ENCODE measurements around the gene DGKB.

Gene DGKB

DNA sequence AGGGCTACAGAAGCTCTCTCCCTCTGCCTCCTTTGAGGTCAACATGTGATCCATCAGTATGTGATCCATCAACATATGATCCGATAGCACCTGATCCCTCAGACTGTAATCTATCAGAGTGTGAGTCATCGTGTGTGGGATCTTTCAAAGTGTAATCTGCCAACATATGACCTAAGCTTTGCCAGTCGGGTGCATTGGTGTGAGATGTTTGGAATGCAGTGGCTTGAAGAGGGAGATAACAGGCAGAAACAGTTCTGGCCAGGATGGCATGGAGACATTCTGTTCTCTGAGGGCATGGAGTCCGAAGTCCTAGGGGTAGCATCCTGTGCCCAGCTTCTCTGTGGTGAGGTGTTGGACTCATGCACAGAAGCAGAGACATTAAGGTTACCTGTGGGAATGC is 695.4 kb downstream of the DGKB start:
- no peak for DNase-seq (ENCODE audit: extremely low spot score)
- TF ChIP-seq, protein P1, sequence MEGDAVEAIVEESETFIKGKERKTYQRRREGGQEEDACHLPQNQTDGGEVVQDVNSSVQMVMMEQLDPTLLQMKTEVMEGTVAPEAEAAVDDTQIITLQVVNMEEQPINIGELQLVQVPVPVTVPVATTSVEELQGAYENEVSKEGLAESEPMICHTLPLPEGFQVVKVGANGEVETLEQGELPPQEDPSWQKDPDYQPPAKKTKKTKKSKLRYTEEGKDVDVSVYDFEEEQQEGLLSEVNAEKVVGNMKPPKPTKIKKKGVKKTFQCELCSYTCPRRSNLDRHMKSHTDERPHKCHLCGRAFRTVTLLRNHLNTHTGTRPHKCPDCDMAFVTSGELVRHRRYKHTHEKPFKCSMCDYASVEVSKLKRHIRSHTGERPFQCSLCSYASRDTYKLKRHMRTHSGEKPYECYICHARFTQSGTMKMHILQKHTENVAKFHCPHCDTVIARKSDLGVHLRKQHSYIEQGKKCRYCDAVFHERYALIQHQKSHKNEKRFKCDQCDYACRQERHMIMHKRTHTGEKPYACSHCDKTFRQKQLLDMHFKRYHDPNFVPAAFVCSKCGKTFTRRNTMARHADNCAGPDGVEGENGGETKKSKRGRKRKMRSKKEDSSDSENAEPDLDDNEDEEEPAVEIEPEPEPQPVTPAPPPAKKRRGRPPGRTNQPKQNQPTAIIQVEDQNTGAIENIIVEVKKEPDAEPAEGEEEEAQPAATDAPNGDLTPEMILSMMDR (IDR thresholded peaks at IDR 0.05; ENCODE audit: control extremely low read depth, extremely low read depth, low read depth, missing control alignments), result no peak
- ChIA-PET CTCF (interaction anchor here (1.1 kb wide), 1 partner anchor 8 kb away, joined by 3 read pairs; no protein-coding TSS in a partner anchor), POLR2A (no interaction called here)

DNA sequence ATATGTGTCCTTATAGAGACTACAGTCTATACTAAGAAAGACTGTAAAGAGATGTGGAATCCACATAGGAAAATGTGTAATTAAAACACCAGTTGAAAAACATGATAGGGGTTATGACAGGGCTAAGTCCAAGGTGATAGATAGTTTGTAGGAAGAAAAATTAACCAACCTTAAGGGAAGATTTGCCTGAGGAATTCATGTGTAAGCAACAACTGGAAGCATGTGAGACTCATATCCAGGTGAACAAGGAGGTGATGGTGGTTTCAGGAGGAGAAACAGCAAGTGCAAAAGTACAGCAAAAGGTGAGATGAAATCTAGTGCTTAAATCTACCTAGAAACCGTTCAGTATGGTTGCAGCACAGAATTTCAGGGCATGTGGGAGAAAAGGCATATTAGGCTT is 696.4 kb downstream of the DGKB start:
- ChIA-PET POLR2A (no interaction called here), CTCF (no interaction called here)
- TF ChIP-seq, protein P1 (IDR thresholded peaks at IDR 0.05; ENCODE audit: control extremely low read depth, extremely low read depth, low read depth, missing control alignments), result no peak
- no peak for DNase-seq (ENCODE audit: extremely low spot score)

- TF ChIP-seq, protein P1 (IDR thresholded peaks at IDR 0.05; ENCODE audit: control extremely low read depth, extremely low read depth, low read depth, missing control alignments), result no peak
- no peak for DNase-seq (ENCODE audit: extremely low spot score)
- ChIA-PET POLR2A (no interaction called here), CTCF (interaction anchor here (2.1 kb wide), 1 partner anchor 11 kb away, joined by 4 read pairs; no protein-coding TSS in a partner anchor)
Measured at GRCh38 chr7:14201353-14201752, 701.2 kb downstream of the DGKB start.

DNA sequence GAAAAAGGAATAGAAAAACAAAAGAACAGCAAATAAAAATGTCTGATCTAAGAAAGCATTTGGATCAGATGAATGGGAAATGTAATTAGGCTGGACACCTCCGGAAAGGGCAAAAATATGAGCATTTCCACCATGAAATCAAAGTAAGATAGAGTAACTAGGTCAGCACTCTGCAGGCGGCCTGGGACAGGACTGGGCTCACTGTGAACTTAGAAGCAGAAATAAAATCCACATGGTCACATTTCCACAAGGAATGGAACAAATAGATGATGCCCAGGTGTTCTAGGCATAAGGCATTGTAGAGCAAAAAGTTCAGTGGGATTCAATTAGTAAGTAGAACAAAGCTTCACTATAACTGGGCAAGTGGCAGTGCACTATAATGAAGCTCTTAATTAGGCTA is 703.2 kb downstream of the DGKB start:
- CTCF ChIA-PET, result interaction anchor here (1.0 to 2.1 kb wide), 2 partner anchors 8 to 9 kb away, joined by 3 to 4 read pairs; no protein-coding TSS in a partner anchor
- TF ChIP-seq, protein P1 (IDR thresholded peaks at IDR 0.05; ENCODE audit: control extremely low read depth, extremely low read depth, low read depth, missing control alignments), result no peak
- DNase-seq (ENCODE audit: extremely low spot score), result no peak
- POLR2A ChIA-PET, result no interaction called here

GRCh38 chr7:14197280-14197679 is 705.3 kb downstream of the DGKB start:
- CTCF ChIA-PET, result no interaction called here
- TF ChIP-seq, protein P1 (IDR thresholded peaks at IDR 0.05; ENCODE audit: control extremely low read depth, extremely low read depth, low read depth, missing control alignments), result no peak
- no peak for DNase-seq (ENCODE audit: extremely low spot score)
- POLR2A ChIA-PET, result no interaction called here

- DNase-seq (ENCODE audit: extremely low spot score), result no peak
- TF ChIP-seq, protein P1 (IDR thresholded peaks at IDR 0.05; ENCODE audit: control extremely low read depth, extremely low read depth, low read depth, missing control alignments), result no peak
- ChIA-PET CTCF (no interaction called here), POLR2A (no interaction called here)
Measured at GRCh38 chr7:14196555-14196954, 706.0 kb downstream of the DGKB start.

DNA sequence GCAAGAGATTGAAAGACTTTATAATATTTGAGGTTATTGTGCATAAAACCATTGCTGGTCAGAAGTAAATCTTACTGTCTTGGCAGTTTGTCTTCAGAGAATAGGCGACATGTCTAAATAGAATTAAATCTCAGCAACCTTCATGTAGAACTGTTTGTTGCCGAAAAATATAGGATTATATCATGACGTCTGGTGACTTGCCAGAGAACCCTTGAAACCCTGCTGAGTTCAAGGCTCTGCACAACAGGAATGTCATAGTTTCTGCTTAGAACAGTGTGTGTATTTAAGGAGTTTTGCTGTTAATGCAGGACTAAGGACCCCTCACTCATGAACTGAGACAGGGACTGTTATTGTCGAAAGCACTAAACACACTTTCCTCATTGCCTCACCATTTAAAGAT is 706.7 kb downstream of the DGKB start:
- no peak for DNase-seq (ENCODE audit: extremely low spot score)
- CTCF ChIA-PET, result no interaction called here
- POLR2A ChIA-PET, result no interaction called here
- TF ChIP-seq, protein P1 (IDR thresholded peaks at IDR 0.05; ENCODE audit: control extremely low read depth, extremely low read depth, low read depth, missing control alignments), result no peak

Data from GM10248 (cell line).